ENCODE results near the gene NCKAP1.
"Not testable (repeated sequence)": the region's sequence is repeated elsewhere in the genome, so short reads cannot be mapped to it uniquely, and the experiment has no call there.

NCKAP1 gene

DNA sequence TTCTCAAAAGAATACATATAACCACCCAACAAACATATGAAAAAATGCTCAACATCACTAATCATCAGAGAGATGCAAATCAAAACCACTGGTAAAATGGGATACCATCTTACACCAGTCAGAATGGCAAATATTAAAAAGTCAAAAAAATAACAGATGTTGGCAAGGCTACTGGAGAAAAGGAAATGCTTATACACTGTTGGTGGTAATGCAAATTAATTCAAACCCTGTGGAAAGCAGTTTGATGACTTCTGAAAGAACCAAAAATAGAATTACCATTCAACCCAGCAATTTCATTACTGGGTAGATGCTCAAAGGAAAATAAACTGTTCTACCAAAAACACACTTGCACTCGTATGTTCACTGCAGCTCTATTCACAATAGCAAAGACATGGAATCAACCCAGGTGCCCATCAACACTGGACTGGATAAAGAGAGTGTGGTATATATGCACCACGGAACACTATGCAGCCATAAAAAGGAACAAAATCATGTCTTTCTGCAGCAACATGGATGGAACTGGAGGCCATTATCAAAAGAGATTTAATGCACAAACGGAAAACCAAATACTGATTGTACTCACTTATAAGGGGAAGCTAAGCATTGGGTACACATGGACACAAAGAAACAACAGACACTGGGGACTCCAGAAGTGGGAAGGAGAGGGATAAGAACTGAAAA lies 38.8 kb downstream of the NCKAP1 start:
- DNase-seq: no peak

GRCh38 chr2:182994228-182994912 lies 43.9 kb downstream of the NCKAP1 start:
- DNase-seq: no peak

- no peak for DNase-seq
Observed at GRCh38 chr2:182982941-182983340, 55.3 kb downstream of the NCKAP1 start.

DNA sequence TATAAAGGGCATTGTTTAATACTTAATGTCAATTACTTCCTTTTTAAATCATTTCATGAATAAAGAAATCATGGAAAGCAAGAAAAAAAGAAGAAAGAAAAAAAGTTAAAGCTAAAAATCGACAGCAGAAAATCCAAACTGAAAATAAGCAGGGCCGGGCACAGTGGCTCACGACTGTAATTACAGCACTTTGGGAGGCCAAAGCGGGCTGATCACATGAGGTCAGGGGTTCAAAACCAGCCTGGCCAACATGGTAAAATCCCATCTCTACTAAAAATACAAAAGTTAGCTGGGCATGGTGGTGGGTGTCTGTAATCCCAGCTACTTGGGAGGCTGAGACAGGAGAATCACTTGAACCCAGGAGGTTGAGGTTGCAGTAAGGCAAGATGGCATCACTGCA lies 56.8 kb downstream of the NCKAP1 start:
- not testable (repeated sequence) for DNase-seq

- no peak for DNase-seq
Observed at GRCh38 chr2:182980652-182981051, 57.6 kb downstream of the NCKAP1 start.

GRCh38 chr2:182980115-182980514 lies 58.1 kb downstream of the NCKAP1 start:
- peak in 1 of 2 donors; percentile 28 for DNase-seq

DNA sequence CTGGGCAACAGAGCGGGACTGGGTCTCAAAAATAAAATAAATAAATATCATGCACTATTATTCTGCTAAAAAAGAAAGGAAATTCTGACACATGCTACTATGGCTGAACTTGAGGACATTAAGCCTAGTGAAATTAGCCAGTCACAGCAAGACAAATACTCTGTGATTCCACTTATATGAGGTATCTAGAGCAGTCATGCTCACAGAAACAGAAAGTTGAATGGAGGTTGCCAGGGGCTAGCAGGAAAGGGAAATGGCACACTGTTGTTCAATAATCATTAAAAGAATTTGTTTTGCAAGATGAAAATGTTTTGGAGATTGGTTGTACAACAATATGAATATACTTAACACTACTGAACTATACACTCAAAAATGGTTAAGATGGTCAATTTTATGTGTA lies 60.8 kb downstream of the NCKAP1 start:
- DNase-seq: no peak

DNA sequence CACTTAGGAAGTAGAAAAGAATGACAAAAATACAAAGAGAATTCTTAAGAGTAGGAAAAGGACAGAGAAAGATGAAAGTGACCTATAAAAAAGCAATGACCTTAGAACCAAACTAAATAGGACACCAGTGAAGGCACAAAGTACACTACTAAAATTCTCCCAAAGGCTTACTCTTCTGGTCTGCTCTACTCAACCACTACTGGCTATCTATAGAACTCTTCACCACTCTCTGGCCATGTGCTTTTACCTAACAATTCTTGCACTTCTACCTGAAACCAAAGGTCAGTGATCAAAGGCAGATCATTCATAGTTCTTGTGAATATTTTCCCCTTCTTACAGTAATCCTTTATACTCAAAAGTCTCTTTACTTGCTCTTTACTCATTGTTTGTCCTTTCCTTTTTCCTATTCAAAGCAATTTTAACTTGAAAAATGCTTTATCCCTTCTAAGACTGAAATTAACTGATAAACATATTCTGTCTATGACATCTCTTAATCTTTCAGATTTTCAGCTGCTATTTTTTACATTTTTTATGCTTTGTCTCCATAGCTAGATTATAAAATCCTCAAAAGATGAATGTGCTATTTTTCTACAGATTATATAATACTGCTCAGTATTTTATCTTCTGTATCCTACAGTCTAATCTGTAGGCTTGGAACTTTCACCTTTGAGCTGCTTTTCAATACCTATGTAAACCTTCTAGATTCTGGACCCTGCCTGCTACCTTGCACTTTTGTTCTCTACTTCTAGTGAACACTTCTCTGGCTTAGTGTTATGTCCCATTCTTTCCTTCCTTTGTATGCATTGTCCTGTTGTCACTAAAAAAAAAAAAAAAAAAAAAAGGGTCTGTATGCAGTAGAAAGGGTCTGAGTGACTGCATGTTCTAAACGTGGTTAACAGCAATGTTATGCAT lies 64.6 kb downstream of the NCKAP1 start:
- DNase-seq: no peak

DNA sequence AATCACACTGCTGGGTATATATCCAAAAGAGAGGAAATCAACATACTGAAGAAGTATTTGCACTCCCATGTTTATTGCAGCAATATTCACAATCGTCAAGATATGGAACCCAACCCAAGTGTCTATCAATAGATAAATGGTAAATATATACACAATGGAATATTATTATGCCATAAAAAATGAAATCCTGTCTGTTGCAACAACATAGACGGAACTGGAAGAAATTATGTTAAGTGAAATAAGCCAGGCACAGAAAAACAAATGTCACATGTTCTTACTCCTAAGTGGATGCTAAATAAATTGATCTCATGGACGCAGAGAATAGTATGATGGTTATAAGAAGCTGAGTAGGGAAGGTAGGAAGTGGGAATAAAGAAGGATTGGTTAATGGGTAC lies 65.7 kb downstream of the NCKAP1 start:
- no peak for DNase-seq

- DNase-seq: no peak
Observed at GRCh38 chr2:182971820-182972547, 66.3 kb downstream of the NCKAP1 start.

GRCh38 chr2:182970486-182970885 lies 67.8 kb downstream of the NCKAP1 start:
- DNase-seq: no peak

DNA sequence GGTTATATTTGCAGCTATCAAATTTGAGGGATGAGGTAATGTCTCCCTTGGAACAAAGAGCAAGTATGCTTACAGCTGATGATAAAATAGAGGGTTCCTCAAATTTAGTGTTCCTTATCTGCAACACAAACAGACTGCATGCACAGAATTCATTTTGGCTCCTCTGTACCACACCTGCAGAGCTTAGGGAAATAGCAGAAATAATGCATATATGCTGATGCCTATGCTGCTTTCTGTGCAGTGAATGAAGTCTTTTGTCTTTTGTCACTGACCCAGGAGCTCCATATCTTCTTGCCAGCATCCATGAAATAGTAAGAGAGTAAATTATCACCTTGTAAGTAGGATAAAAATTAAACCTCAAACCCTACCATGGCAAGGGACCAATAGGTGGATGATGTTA lies 69.8 kb downstream of the NCKAP1 start:
- no peak for DNase-seq

DNA sequence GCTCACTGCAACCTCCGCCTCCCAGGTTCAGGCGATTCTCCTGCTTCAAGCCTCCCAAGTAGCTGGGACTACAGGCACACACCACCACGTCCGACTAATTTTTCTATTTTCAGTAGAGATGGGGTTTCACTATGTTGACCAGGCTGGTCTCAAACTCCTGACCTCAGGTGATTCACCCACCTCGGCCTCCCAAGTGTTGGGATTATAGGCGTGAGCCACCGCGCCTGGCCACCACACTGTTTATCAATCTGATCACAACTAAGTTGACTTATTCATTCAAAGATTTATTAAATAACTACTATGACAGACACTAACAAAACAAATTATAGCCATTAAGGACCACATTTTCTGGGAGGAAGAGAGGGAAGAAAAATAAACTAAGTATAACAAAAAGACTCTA lies 71.9 kb downstream of the NCKAP1 start:
- DNase-seq: not testable (repeated sequence)

- no peak for DNase-seq
Observed at GRCh38 chr2:182962641-182963040, 75.6 kb downstream of the NCKAP1 start.

DNA sequence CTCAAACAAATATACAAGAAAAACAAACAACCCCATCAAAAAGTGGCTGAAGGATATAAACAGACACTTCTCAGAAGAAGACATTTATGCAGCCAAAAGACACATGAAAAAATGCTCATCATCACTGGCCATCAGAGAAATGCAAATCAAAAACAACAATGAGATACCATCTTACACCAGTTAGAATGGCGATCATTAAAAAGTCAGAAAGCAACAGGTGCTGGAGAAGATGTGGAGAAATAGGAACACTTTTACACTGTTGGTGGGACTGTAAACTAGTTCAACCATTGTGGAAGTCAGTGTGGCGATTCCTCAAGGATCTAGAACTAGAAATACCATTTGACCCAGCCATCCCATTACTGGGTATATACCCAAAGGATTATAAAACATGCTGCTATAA lies 77.4 kb downstream of the NCKAP1 start:
- DNase-seq: not testable (repeated sequence)

- DNase-seq: no peak
Observed at GRCh38 chr2:182954789-182955188, 83.5 kb downstream of the NCKAP1 start.

GRCh38 chr2:182952741-182953450 lies 85.4 kb downstream of the NCKAP1 start:
- DNase-seq: no peak

DNA sequence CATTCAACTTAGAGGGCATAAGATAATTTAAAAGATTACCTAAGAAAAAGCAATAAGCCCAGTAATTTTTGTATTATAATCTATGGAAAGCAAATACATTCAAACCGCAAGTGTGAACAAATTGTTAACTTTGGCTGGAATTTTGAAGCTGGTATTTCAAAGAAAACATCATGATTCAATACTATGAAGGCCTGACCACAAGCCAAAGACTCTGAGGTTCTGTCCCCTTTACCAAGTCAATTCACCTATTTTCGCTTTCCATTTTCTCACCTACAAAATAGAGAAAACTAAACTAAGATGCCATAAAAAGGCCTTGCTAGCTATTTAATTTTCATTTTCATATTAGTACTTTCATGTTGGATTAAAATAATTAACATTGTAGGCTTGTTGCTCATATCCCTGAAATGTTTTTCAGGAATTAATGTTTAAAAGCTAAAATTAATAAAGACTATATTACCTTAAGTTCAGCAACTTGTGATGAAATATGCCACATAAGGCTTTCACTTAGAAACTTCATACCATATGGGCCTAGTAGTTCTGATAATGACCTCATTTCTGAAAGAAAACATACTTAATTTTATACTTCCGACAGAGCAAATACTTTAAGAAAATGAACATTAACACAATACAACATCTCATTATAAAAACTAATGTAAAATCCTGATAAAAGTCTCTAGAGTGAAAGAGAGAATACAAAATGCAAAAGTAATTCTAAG lies 86.2 kb downstream of the NCKAP1 start:
- DNase-seq: no peak

GRCh38 chr2:182950546-182950945 lies 87.7 kb downstream of the NCKAP1 start:
- DNase-seq: no peak

- no peak for DNase-seq
Observed at GRCh38 chr2:182949572-182950189, 88.6 kb downstream of the NCKAP1 start.

DNA sequence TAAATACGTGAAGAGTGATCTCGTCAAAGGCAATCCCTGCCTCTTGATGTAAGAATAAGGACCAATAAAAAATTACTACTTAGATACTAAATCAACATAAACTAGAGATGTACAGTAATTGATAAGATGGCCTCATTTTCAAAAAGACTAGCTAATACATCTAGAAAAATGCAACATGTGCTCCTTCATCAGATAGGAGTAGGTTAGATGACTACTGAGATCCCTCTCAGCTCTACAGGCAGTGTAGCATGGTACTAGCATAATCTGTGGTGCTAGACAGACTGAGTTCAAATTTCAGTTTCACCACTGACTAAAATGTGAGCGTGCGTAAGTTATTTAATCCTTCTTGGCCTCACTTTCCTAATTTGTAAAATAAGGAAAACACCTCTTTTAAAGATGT lies 89.2 kb downstream of the NCKAP1 start:
- no peak for DNase-seq
